IPS DF 4.7 (cell line): ENCODE measurements around the gene GRXCR2.

Experiments used
- DNase-seq: peaks from one replicate; pipeline ENCODE4 v3.0.0-alpha.2; 2013; ENCODE audit warnings: low spot score; ENCODE audit errors: extremely low read depth

The GRXCR2 gene

DNA sequence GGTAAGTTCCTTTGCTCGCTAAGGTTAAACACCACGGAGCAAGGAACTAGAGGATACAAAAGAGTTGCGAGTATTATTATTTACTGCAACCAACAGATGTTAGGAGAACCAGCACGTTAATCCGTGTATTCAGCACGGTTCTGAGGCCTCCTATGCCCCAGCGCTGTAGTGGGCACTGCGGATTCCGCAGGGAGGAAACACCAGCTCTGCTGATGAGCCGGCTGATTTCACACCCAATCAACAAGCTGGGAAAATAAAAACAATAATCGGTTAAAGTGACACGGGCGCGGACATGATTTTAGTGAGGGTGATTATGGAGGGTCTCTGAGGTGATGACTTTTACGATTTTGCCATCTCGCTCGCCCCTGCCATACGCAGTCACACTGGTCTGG is 37.0 kb downstream of the GRXCR2 start:
- DNase-seq, result no peak

DNA sequence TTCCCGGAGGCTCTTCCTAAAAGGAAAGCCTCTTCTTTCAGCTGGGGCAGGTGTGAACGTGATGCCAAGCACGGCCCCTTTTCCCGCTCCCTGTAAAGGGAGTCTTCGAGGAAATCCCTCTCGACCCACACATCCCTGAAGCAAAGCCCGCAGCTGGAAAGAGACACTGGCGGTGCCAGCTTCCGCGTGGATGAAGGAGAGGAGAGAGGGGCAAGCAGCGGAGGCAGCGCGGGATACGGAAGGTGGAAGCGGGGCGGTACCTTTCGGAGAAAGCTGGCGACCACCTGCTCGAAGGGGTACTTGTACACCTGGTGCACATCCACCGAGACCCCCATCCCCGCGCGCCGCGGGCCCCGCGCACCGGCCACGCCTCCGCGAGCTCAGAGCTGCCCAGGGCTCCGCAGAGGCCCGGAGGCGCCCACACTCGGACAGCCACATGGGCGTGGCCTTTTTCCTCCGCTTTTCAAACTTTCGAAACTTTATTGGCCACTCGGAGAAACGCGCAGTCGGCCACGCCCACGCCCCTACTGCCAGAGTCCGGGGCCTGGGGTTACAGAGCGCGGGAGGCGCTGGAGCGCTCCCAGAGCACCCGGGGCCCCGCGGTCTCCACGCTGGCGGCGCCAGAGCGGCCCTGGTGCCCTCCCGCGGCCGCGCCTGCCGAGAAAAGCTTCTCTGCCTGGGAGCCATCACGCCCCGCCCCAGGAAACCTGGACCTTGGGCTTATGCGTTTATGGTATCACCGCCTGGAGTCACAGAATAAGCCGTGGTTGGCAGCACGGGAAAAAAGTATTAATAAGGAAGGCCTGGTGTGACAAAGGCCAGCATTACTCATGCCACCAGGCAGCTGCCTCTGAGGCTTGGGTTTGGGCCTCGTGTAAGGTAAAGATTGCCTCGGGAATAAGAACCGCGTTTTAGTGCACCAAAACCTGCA is 37.6 kb downstream of the GRXCR2 start, which contains the start of gene PRELID2:
Gene PRELID2, minus strand, starts transcription at position 426 of the 931 bp plus-strand sequence. Its CDS starts 91 bp downstream, at position 335.
- no peak for DNase-seq

DNA sequence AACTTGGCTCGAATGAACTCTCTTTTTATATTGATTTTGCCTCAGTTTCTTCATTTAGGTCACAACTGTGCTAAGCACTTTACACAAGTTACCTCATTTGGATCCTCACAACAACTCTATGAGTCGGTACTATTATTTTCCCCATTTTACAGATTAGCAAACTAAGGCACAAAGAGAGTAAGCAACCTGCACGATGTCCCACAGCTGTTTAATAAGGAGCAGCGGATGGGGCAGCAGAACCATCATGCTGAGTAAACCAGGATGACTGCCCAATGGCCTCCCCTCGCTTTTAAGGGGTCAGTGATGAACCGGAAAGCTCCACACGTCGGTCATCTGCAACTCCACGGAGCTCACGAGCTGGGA is 38.3 kb downstream of the GRXCR2 start:
- DNase-seq, result no peak

DNA sequence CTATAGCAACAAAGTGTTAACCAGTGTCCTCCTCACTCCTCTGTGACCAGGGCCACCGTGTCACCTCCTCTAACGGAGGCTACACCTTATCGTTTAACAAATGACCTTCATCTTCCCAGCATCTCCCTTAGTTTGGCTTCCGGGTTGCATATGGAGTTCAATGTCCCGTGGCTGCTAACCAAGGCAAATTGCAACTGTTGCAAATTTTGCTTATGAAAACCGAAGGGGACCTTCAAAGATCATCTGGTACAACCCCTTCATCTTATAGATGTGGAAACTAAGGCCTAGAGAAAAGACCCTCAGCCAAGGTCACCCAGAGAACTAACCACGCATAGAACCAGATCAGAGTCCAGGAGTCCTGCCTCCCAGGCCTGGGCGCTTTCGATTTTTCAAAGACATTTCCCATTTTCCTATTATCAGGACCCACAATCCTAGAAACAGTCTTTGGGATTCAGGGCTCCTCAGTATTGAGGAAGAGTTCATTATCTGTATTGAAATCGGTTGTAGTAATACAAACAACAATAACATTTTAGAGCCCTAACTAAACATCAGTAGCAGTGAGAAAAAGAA is 39.1 kb downstream of the GRXCR2 start:
- DNase-seq, result no peak

DNA sequence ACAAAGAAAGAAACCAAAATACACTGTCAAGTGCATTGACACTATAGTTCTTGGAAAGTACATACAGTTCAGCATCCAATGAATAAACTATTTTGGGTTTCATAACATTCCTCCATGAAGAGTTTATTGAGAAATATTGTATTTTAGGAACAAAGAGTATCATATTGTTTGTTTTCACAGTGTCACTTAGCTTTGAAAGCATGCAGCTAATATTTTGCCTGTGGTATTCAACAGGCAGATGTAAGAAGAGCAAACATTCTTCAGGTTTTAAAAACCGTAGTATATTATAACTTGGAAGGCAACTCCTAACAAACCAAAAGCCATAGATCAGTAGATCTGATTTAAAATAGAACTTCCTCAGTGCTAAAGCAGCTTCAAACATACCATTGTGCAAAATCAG is 42.2 kb downstream of the GRXCR2 start:
- DNase-seq, result no peak

DNA sequence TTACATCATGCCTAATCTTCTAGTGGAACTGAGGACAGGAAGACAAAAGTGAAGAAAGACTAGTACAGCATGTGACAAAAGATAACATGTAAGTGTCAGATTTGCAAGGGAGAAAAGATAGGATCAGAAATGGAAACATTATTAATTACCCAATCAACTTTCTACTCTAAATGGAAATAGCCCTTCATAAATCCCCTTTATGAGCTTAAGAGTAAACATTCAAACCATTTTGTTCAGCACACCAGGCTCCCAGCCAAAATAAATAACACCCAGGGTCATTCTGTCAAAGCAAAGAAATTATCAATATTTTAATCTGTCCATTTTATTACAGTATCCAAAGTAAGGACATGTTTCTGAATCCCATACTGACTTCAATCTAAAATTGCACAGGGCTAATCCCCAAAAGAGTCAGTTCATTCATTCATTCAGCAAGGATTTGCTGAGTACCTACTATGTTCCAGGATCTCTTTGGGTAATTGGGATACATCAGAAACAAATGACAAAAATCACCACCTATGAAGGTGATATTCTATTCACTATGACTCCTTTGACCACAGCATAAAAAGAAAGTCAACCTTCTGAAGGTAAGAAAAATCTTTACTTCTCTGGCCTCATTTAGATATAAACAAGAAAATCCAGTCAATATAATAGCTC is 43.0 kb downstream of the GRXCR2 start:
- no peak for DNase-seq

DNA sequence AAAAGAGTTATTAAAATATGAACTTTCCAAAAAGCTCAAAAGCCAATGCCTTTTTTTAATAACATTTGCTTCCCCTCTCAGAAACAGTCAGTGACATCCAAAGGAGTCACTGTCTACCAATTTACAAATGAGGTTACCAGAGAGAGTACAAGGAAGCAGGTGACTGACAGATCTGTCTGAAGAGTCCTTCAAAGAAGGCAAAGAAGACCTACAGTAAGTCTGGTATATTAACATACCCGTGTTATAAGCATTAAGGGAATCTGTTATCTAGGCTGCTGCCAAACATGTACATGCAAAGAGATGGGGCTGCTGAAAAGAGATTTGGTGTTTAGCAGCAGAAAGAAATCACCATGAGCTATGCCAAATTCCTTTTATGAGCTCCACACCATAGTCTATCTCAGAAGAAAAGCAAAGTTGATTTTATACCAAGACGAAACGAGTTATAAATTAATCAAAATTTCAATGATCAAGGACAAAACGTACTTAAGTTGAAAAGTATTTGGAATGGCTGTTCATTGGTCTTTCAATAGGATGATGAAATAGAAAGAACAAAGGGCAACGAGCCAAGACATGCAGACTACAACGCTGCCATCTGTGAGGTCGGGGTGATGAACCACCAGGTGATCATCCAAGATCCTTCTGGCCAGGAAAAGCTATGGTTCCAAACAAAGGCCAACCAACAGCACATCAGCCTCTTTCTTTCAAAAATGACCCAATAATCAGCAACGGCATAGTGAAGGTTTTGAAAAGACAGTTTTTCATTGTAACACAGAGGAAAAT is 45.7 kb downstream of the GRXCR2 start:
- DNase-seq, result no peak

DNA sequence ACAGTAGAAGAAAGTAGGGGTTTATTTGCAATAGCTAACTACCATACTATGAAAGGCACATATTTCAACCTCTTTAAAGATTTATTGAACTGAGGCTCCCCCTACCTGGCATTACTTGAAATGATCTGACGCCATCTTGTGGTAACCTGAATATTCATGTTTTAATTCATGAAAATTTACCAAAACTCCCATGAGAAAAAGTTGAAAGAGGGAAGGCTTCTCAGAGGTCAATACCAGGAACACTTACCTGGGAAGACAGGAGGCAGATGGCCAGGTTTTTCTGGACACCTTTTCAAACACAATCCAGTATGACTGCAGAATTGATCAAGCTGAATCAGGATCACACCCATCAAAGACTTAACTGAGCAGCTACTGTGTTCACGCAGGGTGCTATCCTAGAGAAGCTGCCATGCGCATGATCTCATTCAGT is 47.0 kb downstream of the GRXCR2 start:
- DNase-seq, result no peak

DNA sequence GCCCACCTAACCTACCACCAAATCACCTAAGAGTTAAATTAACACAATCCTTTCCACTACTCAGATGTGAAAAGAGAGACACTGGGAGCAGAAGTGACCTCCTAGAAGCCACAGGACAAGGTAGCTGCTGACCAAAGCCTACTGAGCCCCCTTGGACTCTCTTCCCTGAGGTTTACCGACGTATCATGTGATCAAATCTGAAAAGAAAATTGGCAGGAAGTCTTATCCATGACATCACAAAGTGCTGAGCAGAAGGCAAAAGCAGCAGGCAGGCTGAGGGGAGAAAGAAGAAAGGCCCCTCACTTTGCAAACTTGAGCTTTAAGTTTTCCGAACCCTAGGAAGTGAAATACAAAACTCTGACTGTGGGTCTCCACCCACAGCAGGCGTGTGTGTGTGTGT is 48.8 kb downstream of the GRXCR2 start:
- DNase-seq, result no peak

DNA sequence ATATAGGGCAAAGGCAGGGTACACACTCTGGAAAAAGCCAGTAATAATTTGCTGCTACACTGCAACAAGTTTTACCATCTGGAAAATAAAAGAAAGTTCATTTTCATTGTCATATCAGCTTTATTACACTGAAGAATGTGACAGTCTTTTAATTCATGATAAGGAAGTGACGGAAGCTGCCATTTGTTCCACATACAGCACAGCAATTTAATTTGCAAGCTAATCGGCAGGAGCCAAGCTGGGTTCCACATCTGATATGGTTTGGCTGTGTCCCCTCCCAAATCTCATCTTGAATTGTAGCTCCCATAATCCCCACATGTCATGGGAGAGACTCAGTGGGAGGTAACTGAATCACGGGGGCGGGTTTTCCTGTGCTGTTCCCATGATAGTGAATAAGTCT is 54.2 kb downstream of the GRXCR2 start:
- DNase-seq, result no peak

DNA sequence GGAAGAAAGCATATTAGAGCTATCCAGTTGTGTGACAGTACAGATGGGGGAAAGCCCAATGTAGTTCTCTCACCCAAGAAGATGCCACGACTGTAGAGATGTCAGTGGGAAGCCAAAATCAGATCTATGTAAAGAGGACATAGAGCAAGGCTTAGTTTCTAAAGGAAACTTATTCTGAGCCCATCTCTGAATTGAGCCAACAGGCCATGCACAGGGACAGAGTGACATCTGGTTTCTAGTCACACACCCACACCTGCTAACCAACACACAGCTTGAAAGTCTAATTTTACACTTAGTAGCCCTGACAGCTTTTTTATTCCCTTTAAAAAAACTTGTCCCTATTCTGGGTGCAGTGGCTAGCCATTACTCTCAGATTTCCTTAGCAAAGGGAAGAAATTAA is 59.9 kb downstream of the GRXCR2 start:
- no peak for DNase-seq

DNA sequence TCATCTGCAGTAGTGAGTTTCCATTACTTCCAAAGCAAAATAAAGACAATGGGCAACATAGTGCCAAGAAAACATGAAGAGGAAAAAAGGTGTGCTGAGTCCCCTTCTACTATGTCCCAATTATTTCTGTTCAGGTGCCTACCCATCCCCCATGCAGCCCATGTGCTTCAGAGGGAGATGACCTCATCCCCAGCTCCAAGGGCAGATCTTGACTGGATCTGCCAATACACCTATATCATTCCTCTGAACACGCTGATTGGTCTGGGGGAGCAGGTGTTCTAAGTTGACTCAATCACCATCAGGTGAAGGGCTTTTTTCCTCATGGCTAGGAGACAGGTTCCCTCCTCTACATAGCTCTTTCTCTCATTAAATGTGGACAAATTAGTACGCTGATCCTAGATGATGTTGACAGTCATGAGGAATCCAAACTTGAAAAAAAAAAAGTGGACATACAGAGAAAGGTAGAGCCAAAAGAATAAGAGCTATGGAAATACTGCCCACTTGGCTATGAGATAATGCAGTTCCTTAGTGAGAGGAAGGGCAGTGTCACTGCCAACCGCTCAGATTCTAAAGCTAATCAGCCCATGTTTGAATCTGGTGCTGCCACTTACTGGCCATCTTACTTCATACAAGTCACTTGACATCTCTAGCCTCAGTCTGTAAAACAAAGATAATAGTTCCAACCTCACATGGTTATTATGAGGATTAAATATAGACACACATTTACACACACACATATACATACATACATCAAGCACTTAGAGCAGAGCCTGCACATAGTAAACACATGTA is 60.8 kb downstream of the GRXCR2 start:
- no peak for DNase-seq
